K562 (cell line): ENCODE data around the gene BRWD1. TPM values are rescaled to one million over a fixed set of nuclear protein-coding genes. Genes with fewer than 3 reads are reported as not detected.

Experiments used
- ARNT ChIP-seq, 2 experiments: fragments of 450-650 bp; IDR thresholded peaks; 2 replicates each; pipeline ENCODE4 v1.6.1; 2016; ENCODE audit warnings: mild to moderate bottlenecking in 1 of 2
- ASH1L ChIP-seq: fragments of 450-650 bp; IDR thresholded peaks from 2 replicates; pipeline ENCODE4 v1.6.1; 2018; ENCODE audit warnings: borderline replicate concordance, mild to moderate bottlenecking, low read depth; ENCODE audit not compliant: partially characterized antibody
- CC2D1A ChIP-seq: fragments of 450-650 bp; IDR thresholded peaks from 2 replicates; pipeline ENCODE4 v1.6.1; 2017; ENCODE audit warnings: mild to moderate bottlenecking
- CTBP1 ChIP-seq: fragments of 450-650 bp; IDR thresholded peaks from 2 replicates; pipeline ENCODE4 v1.6.1; 2016; ENCODE audit warnings: borderline replicate concordance
- E2F5 ChIP-seq: sonication (generic); formaldehyde crosslinking; IDR thresholded peaks from 2 replicates; pipeline ENCODE4 v1.8.0; 2022; ENCODE audit warnings: mild to moderate bottlenecking, missing genetic modification reagents
- ELF1 ChIP-seq: fragments of 200-800 bp; sonication (Bioruptor generic); IDR thresholded peaks from 2 replicates; pipeline ENCODE4 v1.6.1; 2016; ENCODE audit warnings: missing genetic modification characterization, missing compliant biosample characterization
- FOXM1 ChIP-seq, 2 experiments: fragments of 450-650 bp in 1 of 2; sonication (generic) in 1 of 2; formaldehyde crosslinking in 1 of 2; IDR thresholded peaks; 2 replicates each; pipeline versions ENCODE4 v1.6.1 to v1.9.0; 2017 to 2022; ENCODE audit warnings: low read depth in 2 of 2, mild to moderate bottlenecking in 2 of 2, missing genetic modification reagents in 1 of 2, moderate library complexity in 1 of 2
- GATAD2A ChIP-seq: fragments of 450-650 bp; IDR thresholded peaks from 2 replicates; pipeline ENCODE4 v1.6.1; 2017
- HMGXB4 ChIP-seq: sonication (generic); formaldehyde crosslinking; IDR thresholded peaks from 2 replicates; pipeline ENCODE4 v1.8.1; 2023; ENCODE audit warnings: mild to moderate bottlenecking, missing genetic modification reagents
- MCM5 ChIP-seq: fragments of 450-650 bp; IDR thresholded peaks from 2 replicates; pipeline ENCODE4 v1.6.1; 2016; ENCODE audit warnings: low read depth
- MEIS2 ChIP-seq: fragments of 450-650 bp; IDR thresholded peaks from 2 replicates; pipeline ENCODE4 v1.6.1; 2014; ENCODE audit warnings: mild to moderate bottlenecking; ENCODE audit not compliant: partially characterized antibody
- NFYB ChIP-seq: IDR thresholded peaks from 2 replicates; pipeline ENCODE4 v1.6.1; 2011; ENCODE audit warnings: mild to moderate bottlenecking, moderate library complexity; ENCODE audit not compliant: insufficient read length; ENCODE audit errors: extremely low read depth
- PHB ChIP-seq: fragments of 250-450 bp; sonication (Bioruptor Pico); IDR thresholded peaks from 2 replicates; pipeline ENCODE4 v1.5.0; 2021
- RBM39 ChIP-seq: fragments of 200-400 bp; formaldehyde crosslinking; optimal IDR thresholded peaks from 2 replicates; pipeline ENCODE3; 2018; ENCODE audit warnings: low read depth, low read length
- SIN3A ChIP-seq, 2 experiments: fragments of 150-350 bp in 1 of 2; IDR thresholded peaks; 2 replicates each; pipeline ENCODE4 v1.6.1; 2011 to 2016; ENCODE audit warnings: borderline replicate concordance in 2 of 2, low read depth in 2 of 2, low read length in 2 of 2, mild to moderate bottlenecking in 2 of 2, moderate library complexity in 2 of 2; ENCODE audit not compliant: control insufficient read depth in 1 of 2
- SMARCA4 ChIP-seq: fragments of 450-650 bp; IDR thresholded peaks from 2 replicates; pipeline ENCODE4 v1.6.1; 2016
- SNIP1 ChIP-seq: fragments of 450-650 bp; IDR thresholded peaks from 2 replicates; pipeline ENCODE4 v1.7.1; 2017; ENCODE audit warnings: low read depth, mild to moderate bottlenecking
- SRF ChIP-seq, 2 experiments: fragments of 250-450, 450-650 bp in 1 of 2; sonication (Bioruptor Pico) in 1 of 2; sonication (generic) in 1 of 2; formaldehyde crosslinking; IDR thresholded peaks; 2 replicates each; pipeline versions ENCODE4 v1.5.0 to v1.5.1; 2020 to 2022; ENCODE audit warnings: mild to moderate bottlenecking in 1 of 2, missing genetic modification reagents in 1 of 2
- ZKSCAN1 ChIP-seq: fragments of 150-350 bp; IDR thresholded peaks from 2 replicates; pipeline ENCODE4 v1.6.1; 2016; ENCODE audit warnings: low read depth, low read length
- ZNF143 ChIP-seq: sonication (generic); formaldehyde crosslinking; IDR thresholded peaks from 2 replicates; pipeline ENCODE4 v1.9.0; 2022; ENCODE audit warnings: mild to moderate bottlenecking, missing genetic modification reagents
- ZNF512 ChIP-seq: IDR thresholded peaks from 2 replicates; pipeline ENCODE4 v1.6.1; 2016; ENCODE audit warnings: missing genetic modification characterization, missing compliant biosample characterization
- ZNF707 ChIP-seq: fragments of 250-450 bp; sonication (Bioruptor Pico); conservative IDR thresholded peaks from 2 replicates; pipeline ENCODE4 v1.8.0; 2022; ENCODE audit warnings: inconsistent platforms, mild to moderate bottlenecking, moderate library complexity
- polyA plus RNA-seq, 8 experiments: library from polyadenylated mRNA; depleted of rRNA in 4 of 8; stranded (reverse) in 5 of 8; unstranded in 3 of 8; fragments of >200 nt; fragmentation: Nextera tagmentation in 2 of 8; fragmentation: Illumina TruSeq in 1 of 8; extraction: Ambion mirVana in 2 of 8; extraction: Trizol in 1 of 8; gene quantifications; 2 replicates each; pipeline versions ENCODE4 v1.2.1 to v1.2.3, GENCODE V29; 2011 to 2014; ENCODE audit warnings: inconsistent platforms in 1 of 8, missing spikeins in 1 of 8
- total RNA-seq, 7 experiments: library from RNA; depleted of rRNA in 6 of 7; stranded (reverse); fragments of >200 nt in 6 of 7; fragmentation: Illumina TruSeq in 2 of 7; extraction: Trizol in 2 of 7; gene quantifications; 2 replicates each; pipeline versions ENCODE4 v1.2.1 to v1.2.3, GENCODE V29; 2011 to 2021; ENCODE audit warnings: low replicate concordance in 1 of 7

The BRWD1 gene
- total and polyA plus RNA-seq, 9 of the 15 experiments (the other 6 are each of a cell fraction or from before 2014, with no cell fraction given), result 10.1 to 60.2 (median 34.1) TPM

- TF ChIP-seq E2F5 (CRISPR knock-in tag), result 0 out of 2 replicates have a peak, but pooled peaks have one; percentile 74
- peak in 1 of 2 experiments; percentile 8; a peak in 1 of 4 replicates for TF ChIP-seq SRF (CRISPR knock-in tag; IDR thresholded peaks at IDR 0.05)
- TF ChIP-seq CC2D1A, result no peak
- peak; percentile 14 for TF ChIP-seq ASH1L
- TF ChIP-seq ARNT (IDR thresholded peaks at IDR 0.05), result 0 out of 4 replicates have a peak, but pooled peaks of 1 of the 2 experiments have one; percentile 56
- no peak for TF ChIP-seq RBM39
- TF ChIP-seq PHB, result peak; percentile 85; the same call in 1 of the 2 replicates
- no peak for TF ChIP-seq ZNF707 (CRISPR knock-in tag)
- TF ChIP-seq GATAD2A, result 0 out of 2 replicates have a peak, but pooled peaks have one; percentile 53
- no peak for TF ChIP-seq ZNF512
- 0 out of 2 replicates have a peak, but pooled peaks have one; percentile 10 for TF ChIP-seq HMGXB4
- TF ChIP-seq ZKSCAN1, result no peak
- no peak for TF ChIP-seq MCM5
- no peak; a peak in 1 of 4 replicates for TF ChIP-seq SIN3A (IDR thresholded peaks at IDR 0.05; ENCODE audit: borderline replicate concordance in 2 of 2, control insufficient read depth in 1 of 2, low read depth in 2 of 2, low read length in 2 of 2)
- peak; percentile 87 for TF ChIP-seq NFYB
- peak; percentile 81 for TF ChIP-seq ELF1
- TF ChIP-seq SNIP1, result no peak
- TF ChIP-seq CTBP1, result peak; percentile 79
- TF ChIP-seq FOXM1 (IDR thresholded peaks at IDR 0.05; ENCODE audit: low read depth), result peak; percentile 28; the same call in 1 of the 2 replicates
- no peak for TF ChIP-seq FOXM1 (CRISPR knock-in tag; IDR thresholded peaks at IDR 0.05; ENCODE audit: low read depth)
- TF ChIP-seq ZNF143, result no peak
- TF ChIP-seq SMARCA4, result peak; percentile 54
- peak; percentile 82 for TF ChIP-seq MEIS2
Measured at GRCh38 chr21:39349211-39350093, 36.0 kb upstream of the BRWD1 start (continued).
